HG02678 (cell line): ENCODE results near the gene PAM.
A peak's percentile ranks its signal among the peaks of the same experiment; 100 is the strongest.

Experiments used
- ATAC-seq: cut with Tn5 transposase; IDR thresholded peaks from one replicate; pipeline ENCODE4 v1.9.1; 2021; ENCODE audit warnings: mild to moderate bottlenecking, moderate library complexity; ENCODE audit not compliant: unreplicated experiment

PAM gene

DNA sequence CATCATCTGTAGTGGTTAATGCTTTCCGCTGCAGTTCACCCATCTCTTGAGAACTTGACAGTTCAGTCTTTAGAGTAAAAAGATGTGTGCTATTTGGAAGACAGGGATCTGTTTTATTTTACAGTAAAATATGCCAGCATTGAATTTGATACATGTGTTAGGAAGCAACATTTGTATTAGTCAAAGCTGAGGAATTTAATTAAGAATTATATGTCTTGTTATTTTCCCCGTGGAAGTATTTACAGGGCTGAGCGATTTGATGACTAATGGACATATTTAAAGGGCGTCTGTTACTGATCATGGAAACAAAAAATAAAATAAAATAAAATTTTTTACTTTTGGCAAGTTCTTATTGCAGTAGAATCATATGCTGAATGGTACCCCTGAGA, 101.3 kb downstream of the PAM start:
- ATAC-seq = no peak

- no peak for ATAC-seq
Observed at GRCh38 chr5:102857076-102857818, 102.1 kb downstream of the PAM start.

DNA sequence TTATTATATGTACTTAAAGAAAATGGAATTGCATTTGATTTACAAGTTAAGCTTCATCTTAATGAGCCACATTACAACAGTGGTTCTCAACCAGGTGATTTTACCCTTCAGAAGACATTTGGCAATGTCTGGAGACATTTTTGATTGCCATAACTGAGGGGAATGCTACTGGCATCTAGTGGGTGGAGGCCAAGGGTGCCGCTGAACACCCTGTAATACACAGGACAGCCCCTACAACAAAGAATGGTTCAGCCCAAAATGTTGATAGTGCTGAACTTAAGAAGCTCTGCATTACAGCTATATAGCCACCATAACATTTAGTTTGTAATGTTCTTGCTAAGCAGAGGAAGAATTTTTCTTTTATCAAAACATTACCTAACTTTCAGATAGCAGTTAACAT, 103.1 kb downstream of the PAM start:
- ATAC-seq = no peak

GRCh38 chr5:102858808-102859207, 103.7 kb downstream of the PAM start:
- ATAC-seq = no peak

- ATAC-seq = no peak
Observed at GRCh38 chr5:102860035-102860434, 104.9 kb downstream of the PAM start.

GRCh38 chr5:102863058-102863457, 108.0 kb downstream of the PAM start:
- ATAC-seq = no peak

GRCh38 chr5:102863764-102864560, 108.9 kb downstream of the PAM start:
- ATAC-seq = no peak

- no peak for ATAC-seq
Observed at GRCh38 chr5:102865171-102865509, 110.0 kb downstream of the PAM start.

GRCh38 chr5:102865510-102866236, 110.6 kb downstream of the PAM start:
- peak; percentile 83 for ATAC-seq

DNA sequence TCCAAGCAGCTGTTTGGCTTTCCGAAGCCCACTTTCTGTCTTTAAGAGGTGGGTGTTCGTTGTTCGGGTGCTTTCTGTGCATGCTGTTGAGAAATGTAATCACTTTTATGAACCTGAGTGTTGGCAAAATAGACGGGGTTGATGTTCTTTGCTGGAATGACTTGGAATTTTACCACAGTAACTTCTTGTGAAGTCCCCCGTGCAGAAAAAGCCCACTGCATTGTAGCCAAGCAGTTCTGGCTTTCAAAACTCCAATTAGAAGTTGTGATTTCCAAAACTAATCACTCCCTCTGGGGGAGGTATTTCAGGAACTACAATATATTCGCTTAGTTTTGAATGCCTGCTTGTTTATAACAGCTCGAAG, 111.1 kb downstream of the PAM start:
- no peak for ATAC-seq

DNA sequence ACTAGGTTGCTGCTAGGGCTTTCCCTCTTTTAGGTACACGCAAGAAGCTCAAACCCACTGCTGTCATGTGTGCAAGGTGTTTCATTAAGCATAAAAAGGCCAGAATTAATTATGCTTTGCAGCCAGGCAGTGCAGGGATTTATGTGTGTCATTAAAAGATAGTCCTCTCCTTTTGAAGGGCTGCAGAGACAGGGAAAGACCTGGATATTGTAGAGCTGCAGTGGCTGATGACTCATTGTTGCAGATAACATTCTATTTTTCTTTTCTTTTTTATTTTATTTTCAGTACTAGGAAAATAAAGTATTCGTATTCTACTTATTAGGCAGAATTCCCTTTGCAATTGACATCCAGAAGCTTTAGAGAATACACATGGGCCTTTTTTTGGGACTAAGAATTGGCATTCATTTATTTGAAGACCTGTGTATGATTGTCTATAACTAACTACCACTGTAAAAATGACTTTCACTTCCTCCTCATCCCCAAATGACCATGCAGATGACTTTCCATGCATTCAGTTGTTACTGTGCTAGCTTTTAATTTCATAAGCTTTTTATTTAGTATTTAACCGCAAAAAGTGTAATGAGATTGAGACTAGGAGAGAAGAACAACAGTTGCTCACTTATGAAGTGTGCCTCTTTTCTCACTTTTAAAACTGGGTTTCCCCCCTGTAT, 113.0 kb downstream of the PAM start:
- ATAC-seq = no peak

GRCh38 chr5:102869230-102869629, 114.1 kb downstream of the PAM start:
- ATAC-seq = no peak

GRCh38 chr5:102873379-102873932, 118.4 kb downstream of the PAM start:
- no peak for ATAC-seq

GRCh38 chr5:102874054-102874453, 118.9 kb downstream of the PAM start:
- ATAC-seq = no peak

DNA sequence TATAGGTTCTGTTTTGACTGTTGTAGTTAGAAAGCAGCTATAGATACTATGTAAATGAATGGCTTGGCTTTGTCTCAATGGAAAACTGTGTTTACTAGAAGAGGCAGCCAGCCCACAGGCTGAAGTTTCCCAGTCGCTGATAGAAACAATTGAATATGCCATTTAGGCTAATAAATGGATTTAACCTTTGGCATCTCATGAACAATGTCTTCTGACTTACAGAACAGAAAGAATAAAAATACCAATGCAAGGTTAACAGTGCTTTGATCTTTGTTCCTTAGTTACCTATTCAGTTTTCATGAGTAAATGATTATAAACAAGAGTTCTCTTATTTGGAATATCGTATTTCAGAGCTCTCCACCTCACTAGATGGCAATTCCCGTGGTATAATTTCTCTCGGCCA, 120.6 kb downstream of the PAM start:
- no peak for ATAC-seq

GRCh38 chr5:102876610-102877009, 121.5 kb downstream of the PAM start:
- ATAC-seq = no peak

GRCh38 chr5:102879741-102880140, 124.6 kb downstream of the PAM start:
- ATAC-seq = no peak

GRCh38 chr5:102886586-102886985, 131.5 kb downstream of the PAM start:
- ATAC-seq = no peak

- no peak for ATAC-seq
Observed at GRCh38 chr5:102888483-102888882, 133.4 kb downstream of the PAM start.

- no peak for ATAC-seq
Observed at GRCh38 chr5:102889033-102889432, 133.9 kb downstream of the PAM start.

DNA sequence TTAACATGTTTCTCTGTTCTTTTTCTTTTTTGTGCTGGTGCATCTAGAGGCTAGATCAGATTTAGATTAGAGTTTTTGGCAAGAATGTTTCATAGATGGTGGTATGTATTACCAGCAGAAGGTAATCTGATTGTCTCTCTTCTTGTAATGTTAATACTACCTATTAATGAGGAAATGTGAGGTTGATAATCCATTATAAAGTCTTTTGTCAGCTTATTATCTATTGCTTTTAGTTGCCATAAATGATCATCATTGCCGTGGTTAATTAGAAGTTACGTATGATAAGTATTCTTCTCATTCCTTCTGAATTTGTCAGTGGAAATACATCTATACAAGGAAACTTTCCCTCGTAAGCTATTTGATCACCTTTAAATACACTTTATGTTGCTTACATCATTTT, 135.0 kb downstream of the PAM start:
- ATAC-seq = no peak
